T-cell (primary cell): Measurements from ENCODE around the gene RASA4B. TPM values are rescaled to one million over a fixed set of nuclear protein-coding genes. Genes with fewer than 3 reads are reported as not detected.

ENCODE experiments used
- ATAC-seq, 4 experiments: fragments of 200-7000 bp in 3 of 4; fragments of 150-1000 bp in 1 of 4; cut with Tn5 transposase; replicated peaks in 1 of 4; 1 replicate in 3 of 4; 2 replicates in 1 of 4; pipeline ENCODE4 v1.10.0; 2021; ENCODE audit warnings: moderate library complexity in 3 of 4, mild to moderate bottlenecking in 2 of 4, moderate number of reproducible peaks in 1 of 4
- CTCF ChIA-PET, 2 donors: fragments of 300-600 bp; sonication (Branson Sonifier 250); formaldehyde crosslinking; loops; one replicate each; lab custom pipeline; 2022; ENCODE audit warnings: antibody characterized with exemption in 2 of 2; lab: Charles Lee
- POLR2A ChIA-PET, 2 donors: fragments of 300-600 bp; sonication (Branson Sonifier 250); formaldehyde crosslinking; loops; one replicate each; lab custom pipeline; 2022; ENCODE audit warnings: antibody characterized with exemption in 2 of 2; lab: Charles Lee
- DNase-seq, 35 experiments: peaks; one replicate each; pipeline versions ENCODE4 v3.0.0 to v3.0.0-alpha.2; 2013 to 2023
- H3K27ac ChIP-seq: one replicate; pipeline ENCODE4 v1.5.1; 2013; ENCODE audit warnings: low read length
- H3K27me3 ChIP-seq, 2 experiments: replicated peaks in 1 of 2; 1 replicate in 1 of 2; 2 replicates in 1 of 2; pipeline versions ENCODE4 v1.6.1 to v1.7.0; 2013; ENCODE audit warnings: low read length in 1 of 2, mixed read lengths in 1 of 2; ENCODE audit not compliant: control insufficient read depth in 2 of 2, insufficient read depth in 2 of 2; ENCODE audit errors: extremely low read depth in 1 of 2
- H3K36me3 ChIP-seq, 2 donors: 1 replicate in 1 of 2; 2 replicates in 1 of 2; pipeline versions ENCODE4 v1.6.1 to v1.7.0; 2013; ENCODE audit warnings: low read length in 1 of 2; ENCODE audit not compliant: control insufficient read depth in 2 of 2, insufficient read depth in 1 of 2; ENCODE audit errors: extremely low read depth in 1 of 2
- H3K4me1 ChIP-seq, 2 experiments: 1 replicate in 1 of 2; 2 replicates in 1 of 2; pipeline versions ENCODE4 v1.6.1 to v1.7.0; 2013; ENCODE audit warnings: low read length in 2 of 2, mixed read lengths in 1 of 2; ENCODE audit not compliant: insufficient read depth in 2 of 2, control insufficient read depth in 1 of 2; ENCODE audit errors: extremely low read depth in 1 of 2
- H3K4me3 ChIP-seq, 2 donors: 1 replicate in 1 of 2; 2 replicates in 1 of 2; pipeline versions ENCODE4 v1.5.1 to v1.7.0; 2013; ENCODE audit warnings: mild to moderate bottlenecking in 2 of 2, low read length in 1 of 2, moderate library complexity in 1 of 2; ENCODE audit not compliant: control insufficient read depth in 1 of 2; ENCODE audit errors: extremely low read depth in 1 of 2
- H3K9me3 ChIP-seq: 2 replicates; pipeline ENCODE4 v1.7.0; 2013
- H3K27ac Mint-ChIP-seq, 2 donors: one replicate each; pipeline ENCODE4 v1.8.0; 2020 to 2021; ENCODE audit warnings: mild to moderate bottlenecking in 2 of 2, mixed read lengths in 2 of 2
- H3K27me3 Mint-ChIP-seq, 2 donors: one replicate each; pipeline ENCODE4 v1.8.0; 2021 to 2022; ENCODE audit warnings: mixed read lengths in 2 of 2
- H3K36me3 Mint-ChIP-seq: one replicate; pipeline ENCODE4 v1.8.0; 2021; ENCODE audit warnings: mixed read lengths
- H3K4me1 Mint-ChIP-seq, 3 donors: one replicate each; pipeline ENCODE4 v1.8.0; 2020 to 2022; ENCODE audit warnings: mixed read lengths in 3 of 3, mild to moderate bottlenecking in 1 of 3
- H3K4me3 Mint-ChIP-seq, 3 donors: one replicate each; pipeline ENCODE4 v1.8.0; 2020 to 2022; ENCODE audit warnings: mild to moderate bottlenecking in 3 of 3, mixed read lengths in 3 of 3, moderate library complexity in 3 of 3
- H3K9me3 Mint-ChIP-seq, 3 donors: one replicate each; pipeline ENCODE4 v1.8.0; 2020 to 2022; ENCODE audit warnings: mixed read lengths in 3 of 3
- WGBS: methylation state at CpG from one replicate; pipeline ENCODE4 v1.1.5; 2013; ENCODE audit warnings: missing lambda C conversion rate; ENCODE audit not compliant: insufficient coverage; 5-methylcytosine and 5-hydroxymethylcytosine counted together
- total RNA-seq, 35 experiments: library from RNA in 6 of 35; stranded (reverse) in 6 of 35; fragments of 120-200 nt in 1 of 35; gene quantifications; one replicate each; pipeline versions ENCODE4 v1.2.1 to v1.2.4 and lab custom pipeline; 2013 to 2026

Gene RASA4B
- total RNA-seq, 5 donors from 2014 or later (not counting 1 experiment from before 2014, with no cell fraction given) = 18.3 to 57.0 (median 43.0) TPM

DNA sequence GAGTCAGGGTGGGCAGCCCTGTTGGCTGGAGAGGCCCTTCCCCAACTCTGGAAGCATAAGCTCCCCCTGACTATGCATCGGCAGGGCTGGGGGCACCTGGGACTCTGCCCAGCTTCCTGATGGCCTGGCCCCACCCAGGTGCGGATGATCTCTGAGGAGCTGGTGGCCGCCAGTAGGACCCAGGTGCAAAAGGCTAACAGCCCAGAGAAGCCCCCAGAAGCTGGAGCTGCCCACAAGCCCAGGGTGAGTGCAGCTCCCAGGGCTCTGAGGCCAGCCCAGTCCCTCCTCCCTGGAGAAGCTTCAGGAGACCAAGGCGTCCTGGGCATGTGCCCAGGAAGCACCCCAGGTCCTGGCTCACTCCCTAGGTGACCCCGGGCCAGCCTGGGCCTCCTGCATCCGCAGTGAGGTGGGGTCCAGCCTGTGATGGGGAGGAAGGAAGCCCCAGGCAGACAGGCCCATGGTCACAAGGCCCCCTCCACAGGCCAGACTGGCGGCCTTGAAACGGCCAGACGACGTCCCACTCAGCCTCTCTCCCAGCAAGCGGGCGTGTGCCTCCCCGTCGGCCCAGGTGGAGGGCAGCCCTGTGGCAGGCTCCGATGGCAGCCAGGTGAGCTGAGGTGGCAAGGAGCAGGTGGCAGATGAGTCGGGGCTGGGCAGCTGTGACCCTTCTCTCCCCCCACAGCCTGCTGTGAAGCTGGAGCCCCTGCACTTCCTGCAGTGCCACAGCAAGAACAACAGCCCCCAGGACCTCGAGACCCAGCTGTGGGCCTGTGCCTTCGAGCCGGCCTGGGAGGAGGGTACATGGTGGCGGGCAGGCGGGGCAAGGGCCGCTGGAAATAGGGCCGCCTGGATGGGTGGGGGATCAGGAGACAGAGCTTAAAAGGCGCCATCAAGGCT lies 49.7 kb downstream of the RASA4B start:
- no peak for ATAC-seq
- H3K27ac ChIP-seq = no peak overlapping the region
- CTCF ChIA-PET = interaction anchor here (0.6 to 1.1 kb wide), 3 partner anchors 18 to 63 kb away, joined by 3 to 8 read pairs (median 3); no protein-coding TSS in a partner anchor
- POLR2A ChIA-PET = interaction anchor here in 1 of 2 donors (0.6 kb wide), 1 partner anchor 594 kb away, joined by 5 read pairs; no protein-coding TSS in a partner anchor
- no peak overlapping the region for H3K4me3 ChIP-seq
- Mint-ChIP-seq H3K27me3 (no peaks in the 10 kb centered on the region), H3K4me1 (peaks cover 23 to 31% (median 28%) of the 10 kb centered on the region in 3 donors), H3K9me3 (no peaks in the 10 kb centered on the region), H3K36me3 (no peaks in the 10 kb centered on the region), H3K27ac (no peak overlapping the region), H3K4me3 (no peak overlapping the region)
- H3K4me1 ChIP-seq = peaks cover 14 to 37% of the 10 kb centered on the region in 2 experiments
- H3K9me3 ChIP-seq = no peaks in the 10 kb centered on the region
- H3K27me3 ChIP-seq = no peaks in the 10 kb centered on the region
- peaks cover 19 to 38% of the 10 kb centered on the region in 2 donors for H3K36me3 ChIP-seq
- 96% methylated on average over 14 of the region's 24 CpGs for WGBS
- DNase-seq = no peak

DNA sequence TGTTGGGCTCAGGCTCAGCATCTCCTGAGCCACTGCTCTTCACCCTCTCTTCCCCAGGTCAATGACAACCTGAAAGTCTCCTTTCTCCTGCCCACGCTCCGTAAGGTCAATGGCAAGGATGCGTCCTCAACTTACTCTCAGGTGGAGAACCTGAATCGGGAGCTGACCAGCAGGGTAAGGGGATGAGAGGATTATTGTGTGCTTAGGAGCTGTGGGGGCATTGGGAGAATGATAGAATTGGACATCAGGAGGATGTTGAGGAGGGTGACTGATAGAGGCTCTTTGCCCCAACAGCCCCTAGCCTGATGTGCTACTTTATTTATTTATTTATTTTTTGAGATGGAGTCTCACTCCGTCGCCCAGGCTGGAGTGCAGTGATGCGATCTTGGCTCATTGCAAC lies 51.5 kb downstream of the RASA4B start:
- no CpG with 5 or more reads among the region's 7 CpGs for WGBS
- POLR2A ChIA-PET = interaction anchor here in 1 of 2 donors (0.6 kb wide), 2 partner anchors 56 to 1755 kb away, joined by 4 to 6 read pairs; no protein-coding TSS in a partner anchor

DNA sequence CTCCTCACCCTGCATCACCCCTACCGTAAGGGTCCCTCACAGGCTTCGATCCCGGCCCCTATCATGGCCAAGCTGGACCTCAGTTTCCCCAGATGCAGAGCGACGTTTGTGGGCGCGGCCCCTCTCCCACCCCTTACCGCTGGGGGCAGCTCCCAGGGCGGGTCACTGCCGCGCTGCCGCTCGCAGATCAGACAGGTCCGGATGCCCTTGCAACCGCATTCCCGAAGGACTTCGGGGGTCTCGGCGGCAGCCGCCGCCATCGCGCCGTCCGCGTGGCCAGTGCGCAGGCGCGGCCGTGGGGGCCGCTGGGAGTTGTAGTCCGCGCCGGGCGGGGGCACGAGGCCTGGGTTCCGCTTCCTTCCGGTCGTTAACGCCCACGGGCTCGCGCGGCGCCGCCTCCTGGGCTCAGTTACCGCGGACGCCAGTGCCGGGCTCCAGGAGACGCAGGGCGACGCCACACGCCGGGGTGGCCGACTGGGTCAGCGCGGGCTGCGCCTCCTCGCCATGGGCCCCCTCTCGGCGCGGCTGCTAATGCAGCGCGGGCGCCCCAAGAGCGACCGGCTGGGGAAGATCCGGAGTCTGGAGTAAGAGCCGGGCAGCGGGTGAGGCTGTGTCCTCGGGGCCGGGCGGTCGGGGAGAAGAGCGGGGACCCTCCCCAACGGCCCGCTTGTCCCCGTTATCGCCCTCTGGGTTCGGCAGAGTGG lies 52.8 kb downstream of the RASA4B start, which contains the start of the genes ALKBH4 and LRWD1:
TSS of gene ALKBH4 (minus strand) at position 287 of the 704 bp plus-strand sequence. CDS start at position 260, 27 bp downstream.
TSS of gene LRWD1 (plus strand) at position 408 of the 704 bp plus-strand sequence. CDS start at position 505, 97 bp downstream.
- Mint-ChIP-seq H3K4me1 (peaks cover 34 to 40% (median 37%) of the 10 kb centered on the region in 3 donors), H3K4me3 (peak within 1 kb of the TSS; percentile 89 to 90 (median 89)), H3K27me3 (no peaks in the 10 kb centered on the region), H3K36me3 (no peaks in the 10 kb centered on the region), H3K9me3 (no peaks in the 10 kb centered on the region), H3K27ac (peak within 1 kb of the TSS; percentile 63 to 87)
- Histone ChIP-seq H3K4me1 (peaks cover 14 to 43% of the 10 kb centered on the region in 2 experiments), H3K36me3 (peaks cover 15 to 23% of the 10 kb centered on the region in 2 donors), H3K27ac (peak within 1 kb of the TSS; percentile 47), H3K4me3 (peak within 1 kb of the TSS; percentile 93 to 95), H3K27me3 (no peaks in the 10 kb centered on the region), H3K9me3 (no peaks in the 10 kb centered on the region)
- DNase-seq (peak; percentile 79 to 96 (median 88)), ATAC-seq (peak; percentile 97 to 99 (median 97))
- under 1% methylated on average over 81 of the region's 81 CpGs for WGBS
- CTCF ChIA-PET = interaction anchor here (0.6 to 1.6 kb wide), 9 partner anchors 15 to 102 kb away, joined by 3 to 6 read pairs (median 3); no protein-coding TSS in a partner anchor
- POLR2A ChIA-PET = interaction anchor here in 1 of 2 donors (0.6 kb wide), 1 partner anchor 23 kb away, joined by 9 read pairs; no protein-coding TSS in a partner anchor

More for the DNA sequence above, 51.5 kb downstream of the RASA4B start:
- H3K27ac ChIP-seq = no peak overlapping the region
- no peak for ATAC-seq
- Mint-ChIP-seq H3K4me1 (peaks cover 29 to 37% (median 36%) of the 10 kb centered on the region in 3 donors), H3K9me3 (no peaks in the 10 kb centered on the region), H3K27me3 (no peaks in the 10 kb centered on the region), H3K4me3 (peak overlapping the region; percentile 89 to 90 (median 89)), H3K27ac (no peak overlapping the region), H3K36me3 (no peaks in the 10 kb centered on the region)
- H3K27me3 ChIP-seq = no peaks in the 10 kb centered on the region
- no peak for DNase-seq
- H3K4me3 ChIP-seq = peak overlapping the region in 1 of 2 donors; percentile 95
- H3K9me3 ChIP-seq = no peaks in the 10 kb centered on the region
- H3K4me1 ChIP-seq = peaks cover 14 to 43% of the 10 kb centered on the region in 2 experiments
- H3K36me3 ChIP-seq = peaks cover 16 to 28% of the 10 kb centered on the region in 2 donors
- CTCF ChIA-PET = interaction anchor here (0.6 to 1.6 kb wide), 5 partner anchors 48 to 62 kb away, joined by 3 to 6 read pairs (median 3); no protein-coding TSS in a partner anchor

DNA sequence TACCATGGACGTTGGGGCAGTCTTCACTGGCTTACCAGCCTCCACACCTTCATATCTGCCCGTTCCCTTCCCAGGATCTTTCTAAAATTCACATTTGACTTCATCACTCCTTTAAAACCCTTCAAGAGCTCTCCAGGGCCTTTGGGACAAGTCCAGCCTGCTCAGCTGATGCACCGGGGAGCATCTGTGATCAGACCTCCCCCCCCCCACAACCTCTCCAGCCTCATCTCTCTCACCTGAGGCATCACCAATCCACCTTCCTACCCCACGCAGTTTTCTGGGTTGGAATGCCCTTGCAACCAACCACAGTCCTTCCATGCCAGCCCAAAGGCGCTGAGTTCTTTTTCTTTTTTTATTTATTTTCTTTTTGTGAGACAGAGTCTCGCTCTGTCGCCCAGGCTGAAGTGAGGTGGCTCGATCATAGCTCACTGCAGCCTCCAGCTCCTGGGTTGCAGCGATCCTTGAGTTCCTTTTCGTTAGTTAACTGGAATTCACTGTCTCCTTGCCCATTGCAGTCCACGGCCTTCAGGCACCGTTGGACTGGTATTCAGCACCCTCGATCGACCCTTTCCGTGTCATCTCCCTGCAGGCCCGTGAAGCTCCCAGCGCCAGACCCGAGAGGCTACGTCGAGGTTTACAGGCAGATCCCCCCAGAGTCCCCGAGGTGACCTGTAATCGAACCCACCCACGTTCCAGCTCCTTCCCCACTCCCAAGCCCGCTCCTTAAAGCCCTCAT lies 53.6 kb downstream of the RASA4B start:
- Mint-ChIP-seq H3K27me3 (no peaks in the 10 kb centered on the region), H3K27ac (peak overlapping the region; percentile 63 to 87), H3K4me3 (peak overlapping the region; percentile 89 to 90 (median 89)), H3K36me3 (no peaks in the 10 kb centered on the region), H3K9me3 (no peaks in the 10 kb centered on the region), H3K4me1 (peaks cover 34 to 40% (median 37%) of the 10 kb centered on the region in 3 donors)
- H3K9me3 ChIP-seq = no peaks in the 10 kb centered on the region
- WGBS = 23% methylated on average over 18 of the region's 24 CpGs
- peaks cover 14 to 43% of the 10 kb centered on the region in 2 experiments for H3K4me1 ChIP-seq
- H3K27ac ChIP-seq = peak overlapping the region; percentile 47
- ATAC-seq = no peak
- no peaks in the 10 kb centered on the region for H3K27me3 ChIP-seq
- DNase-seq = peak in 1 of 35 experiments; percentile 4
- POLR2A ChIA-PET = no interaction called here
- H3K4me3 ChIP-seq = peak overlapping the region; percentile 93 to 95
- CTCF ChIA-PET = interaction anchor here (0.7 to 1.3 kb wide), 6 partner anchors 14 to 101 kb away, joined by 3 to 5 read pairs (median 3); no protein-coding TSS in a partner anchor
- peaks cover 13 to 25% of the 10 kb centered on the region in 2 donors for H3K36me3 ChIP-seq

DNA sequence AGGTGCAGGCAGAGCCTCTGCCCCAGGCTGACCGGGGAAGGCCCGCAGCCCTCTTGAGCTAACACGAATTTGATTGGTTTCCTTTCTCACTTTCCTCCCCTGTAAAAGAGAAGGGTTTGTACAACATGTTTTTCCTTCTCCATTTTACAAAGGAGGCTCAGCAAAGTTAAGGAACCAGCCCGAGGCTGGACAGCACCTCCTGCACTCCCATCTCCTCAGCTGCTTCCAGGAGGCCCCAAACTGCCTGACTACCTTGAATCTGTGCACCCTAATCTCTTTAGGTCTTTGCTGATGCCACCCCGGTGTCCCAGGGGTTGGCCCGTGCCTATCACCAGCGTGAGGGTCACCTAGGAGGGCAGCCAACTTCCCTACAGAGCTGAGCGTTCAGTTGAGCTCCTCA lies 57.1 kb downstream of the RASA4B start:
- CTCF ChIA-PET = no interaction called here
- POLR2A ChIA-PET = no interaction called here
- DNase-seq (no peak), ATAC-seq (no peak)
- no peaks in the 10 kb centered on the region for H3K27me3 Mint-ChIP-seq
- Histone ChIP-seq H3K9me3 (no peaks in the 10 kb centered on the region), H3K4me3 (no peak overlapping the region), H3K27ac (no peak overlapping the region), H3K36me3 (peaks cover 15 to 33% of the 10 kb centered on the region in 2 donors), H3K4me1 (peaks cover 10 to 23% of the 10 kb centered on the region in 2 experiments), H3K27me3 (no peaks in the 10 kb centered on the region)
- no peak overlapping the region for H3K4me3 Mint-ChIP-seq
- peaks cover 21 to 26% (median 23%) of the 10 kb centered on the region in 3 donors for H3K4me1 Mint-ChIP-seq
- H3K27ac Mint-ChIP-seq = no peak overlapping the region
- WGBS = 82% methylated on average over 6 of the region's 8 CpGs
- H3K36me3 Mint-ChIP-seq = no peaks in the 10 kb centered on the region
- H3K9me3 Mint-ChIP-seq = no peaks in the 10 kb centered on the region
